K562 (cell line): ENCODE data around the gene C22orf31. TPM values are rescaled to one million over a fixed set of nuclear protein-coding genes. Genes with fewer than 3 reads are reported as not detected.

Experiments
- ATAC-seq: fragments of 200-7000 bp; cut with Tn5 transposase; 3 replicates; pipeline ENCODE4 v1.9.1; 2020; ENCODE audit warnings: moderate library complexity
- BruUV-seq: library from RNA; stranded (reverse); fragments of 400-500 nt; replicated peaks from 2 replicates; lab custom pipeline; 2021; lab: Mats Ljungman, UMichigan
- CTCF ChIA-PET: fragments of 300-600 bp; formaldehyde crosslinking; extraction: SDS; loops from one replicate; lab custom pipeline; 2021; ENCODE audit warnings: low intra/inter-chr PET ratio; lab: Yijun Ruan, JAX
- POLR2A ChIA-PET: fragments of 300-600, 350-650 bp; sonication (Branson Sonifier 250); formaldehyde crosslinking; extraction: SDS; loops from one replicate; lab custom pipeline; 2021; ENCODE audit warnings: antibody characterized with exemption, inconsistent platforms; lab: Yijun Ruan, JAX
- DNase-seq, 4 experiments: peaks; one replicate each; pipeline versions ENCODE4 v3.0.0 to v3.0.0-alpha.2; 2011 to 2018; ENCODE audit warnings: low spot score in 3 of 4, mixed read lengths in 3 of 4; ENCODE audit errors: extremely low read depth in 1 of 4
- FAIRE-seq: peaks from 2 replicates; lab custom pipeline; 2011; peaks lifted over from hg19 to GRCh38; lab: Jason Lieb, UNC
- H2AFZ ChIP-seq: 2 replicates; pipeline ENCODE4 v1.6.0; 2011; ENCODE audit warnings: low read depth, low read length, control low read depth, inconsistent platforms
- H3K27ac ChIP-seq: fragments of 200-600 bp; 3 replicates; pipeline ENCODE4 v1.8.0; 2011; ENCODE audit warnings: low read depth, mild to moderate bottlenecking, control low read depth, inconsistent platforms, low read length, moderate library complexity, mixed read lengths; ENCODE audit errors: extremely low read depth
- H3K27me3 ChIP-seq, 2 experiments: fragments of 300-600 bp in 1 of 2; 2 replicates in 1 of 2; 3 replicates in 1 of 2; pipeline versions ENCODE4 v1.6.0 to v1.8.0; 2011; ENCODE audit warnings: inconsistent platforms in 2 of 2, low read length in 2 of 2, mild to moderate bottlenecking in 1 of 2, mixed read lengths in 1 of 2, moderate library complexity in 1 of 2; ENCODE audit not compliant: control insufficient read depth in 2 of 2, insufficient read depth in 2 of 2
- H3K36me3 ChIP-seq: fragments of 300-600 bp; 3 replicates; pipeline ENCODE4 v1.8.0; 2011; ENCODE audit warnings: mild to moderate bottlenecking, low read length, inconsistent platforms; ENCODE audit not compliant: control insufficient read depth, insufficient read depth
- H3K4me1 ChIP-seq, 2 experiments: fragments of 200-600 bp in 1 of 2; replicated peaks in 1 of 2; 2 replicates in 1 of 2; 3 replicates in 1 of 2; pipeline versions ENCODE4 v1.5.1 to v1.8.0; 2011; ENCODE audit warnings: inconsistent platforms in 2 of 2, low read length in 2 of 2, mild to moderate bottlenecking in 1 of 2, mixed read lengths in 1 of 2, moderate library complexity in 1 of 2; ENCODE audit not compliant: control insufficient read depth in 2 of 2, insufficient read depth in 2 of 2
- H3K4me2 ChIP-seq: 2 replicates; pipeline ENCODE4 v1.6.1; 2011; ENCODE audit warnings: low read length, control low read depth, inconsistent platforms, mixed read lengths; ENCODE audit not compliant: insufficient read depth
- H3K4me3 ChIP-seq: fragments of 200-600 bp; sonication (generic), shearing (Covaris generic); 2 replicates; pipeline ENCODE4 v1.5.1; 2016; ENCODE audit warnings: control low read depth, inconsistent platforms
- H3K79me2 ChIP-seq: fragments of 200-600 bp; 3 replicates; pipeline ENCODE4 v1.8.0; 2011; ENCODE audit warnings: low read length, inconsistent platforms; ENCODE audit not compliant: control insufficient read depth, insufficient read depth
- H3K9ac ChIP-seq, 2 experiments: 2 replicates each; pipeline versions ENCODE4 v1.6.0 to v1.6.1; 2011; ENCODE audit warnings: low read depth in 2 of 2, low read length in 2 of 2, control low read depth in 1 of 2, inconsistent platforms in 1 of 2, mild to moderate bottlenecking in 1 of 2, mixed read lengths in 1 of 2; ENCODE audit not compliant: insufficient read depth in 1 of 2
- H3K9me1 ChIP-seq: one replicate; pipeline ENCODE4 v1.6.0; 2011; ENCODE audit warnings: inconsistent platforms, mild to moderate bottlenecking, low read length, moderate library complexity; ENCODE audit not compliant: control insufficient read depth, insufficient read depth
- H3K9me3 ChIP-seq: replicated peaks from 2 replicates; pipeline ENCODE4 v1.5.1; 2011; ENCODE audit warnings: low read depth, low read length, inconsistent platforms; ENCODE audit not compliant: control insufficient read depth, insufficient read depth
- H4K20me1 ChIP-seq: replicated peaks from 2 replicates; pipeline ENCODE4 v1.6.1; 2011; ENCODE audit warnings: low read length, inconsistent platforms, mixed read lengths; ENCODE audit not compliant: control insufficient read depth, insufficient read depth
- GTF2E2 ChIP-seq: fragments of 200-800 bp; sonication (Bioruptor generic); IDR thresholded peaks from 2 replicates; pipeline ENCODE4 v1.6.1; 2016; ENCODE audit warnings: missing genetic modification characterization, missing compliant biosample characterization
- HMGXB4 ChIP-seq: sonication (generic); formaldehyde crosslinking; IDR thresholded peaks from 2 replicates; pipeline ENCODE4 v1.8.1; 2023; ENCODE audit warnings: mild to moderate bottlenecking, missing genetic modification reagents
- POLR2G ChIP-seq: fragments of 200-400 bp; formaldehyde crosslinking; IDR thresholded peaks from 2 replicates; pipeline ENCODE4 v1.6.1; 2017; ENCODE audit warnings: low read depth, mild to moderate bottlenecking, antibody characterized with exemption, low read length, moderate library complexity
- POLR3G ChIP-seq: IDR thresholded peaks from 2 replicates; pipeline ENCODE4 v1.6.1; 2011; ENCODE audit not compliant: insufficient read length, insufficient replicate concordance; ENCODE audit errors: extremely low read depth
- SFPQ ChIP-seq: fragments of 200-400 bp; formaldehyde crosslinking; IDR thresholded peaks from 2 replicates; pipeline ENCODE4 v1.6.1; 2017; ENCODE audit warnings: mild to moderate bottlenecking, low read depth, low read length, moderate library complexity
- STAG1 ChIP-seq: sonication (generic); formaldehyde crosslinking; IDR thresholded peaks from 2 replicates; pipeline ENCODE4 v1.5.0; 2020; ENCODE audit warnings: missing genetic modification reagents, borderline replicate concordance
- whole genome bisulfite sequencing: fragments of 100-300 bp; shearing (Covaris generic); methylation state at CpG from one replicate; pipeline ENCODE4 v1.1.6; 2016; ENCODE audit warnings: low coverage, mixed read lengths; ENCODE audit not compliant: insufficient coverage; ENCODE audit errors: missing lambda C conversion rate; 5-methylcytosine and 5-hydroxymethylcytosine counted together
- in situ Hi-C: fragments of 300-500 bp; cut with MboI; formaldehyde crosslinking; loops from 4 replicates; pipeline ENCODE4 v1.15.0; 2018; ENCODE audit warnings: inconsistent platforms, mixed read lengths
- intact Hi-C: fragments of 100-400 bp; cut with micrococcal nuclease; formaldehyde crosslinking; loops from 2 replicates; pipeline ENCODE4 v1.14.2; 2022
- polyA plus RNA-seq, 8 experiments: library from polyadenylated mRNA; depleted of rRNA in 4 of 8; stranded (reverse) in 5 of 8; unstranded in 3 of 8; fragments of >200 nt; fragmentation: Nextera tagmentation in 2 of 8; fragmentation: Illumina TruSeq in 1 of 8; extraction: Ambion mirVana in 2 of 8; extraction: Trizol in 1 of 8; gene quantifications; 2 replicates each; pipeline versions ENCODE4 v1.2.1 to v1.2.3, GENCODE V29; 2011 to 2014; ENCODE audit warnings: inconsistent platforms in 1 of 8, missing spikeins in 1 of 8
- total RNA-seq, 7 experiments: library from RNA; depleted of rRNA in 6 of 7; stranded (reverse); fragments of >200 nt in 6 of 7; fragmentation: Illumina TruSeq in 2 of 7; extraction: Trizol in 2 of 7; gene quantifications; 2 replicates each; pipeline versions ENCODE4 v1.2.1 to v1.2.3, GENCODE V29; 2011 to 2021; ENCODE audit warnings: low replicate concordance in 1 of 7

The C22orf31 gene
- total and polyA plus RNA-seq, 9 of the 15 experiments (the other 6 are each of a cell fraction or from before 2014, with no cell fraction given) = not detected

GRCh38 chr22:29053048-29053702, 8.5 kb downstream of the C22orf31 start (continued):
- no peak for TF ChIP-seq SFPQ
- no peak for TF ChIP-seq STAG1 (CRISPR knock-in tag)
- no peak for TF ChIP-seq GTF2E2 (tag)
- TF ChIP-seq POLR3G = no peak
- TF ChIP-seq, all 486 proteins: peak for 0

- in situ Hi-C loops = no loop called here
- Histone ChIP-seq H3K79me2 (no peaks in the 10 kb centered on the region), H3K4me1 (peaks cover 4 to 19% of the 10 kb centered on the region in 2 experiments; a peak in 3 of 5 replicates), H3K27me3 (no peaks in the 10 kb centered on the region)
- ATAC-seq (no peak), FAIRE-seq (no peak)
- 90% methylated on average over 2 of the region's 24 CpGs for WGBS
- TF ChIP-seq POLR2G (0 out of 2 replicates have a peak, but pooled peaks have one; percentile 4), HMGXB4 (no peak)
- TF ChIP-seq, all 486 proteins: peak for 1
- Histone ChIP-seq H3K27ac (no peak overlapping the region), H3K9ac (peak overlapping the region in 1 of 2 experiments; percentile 26; a peak in 1 of 4 replicates), H4K20me1 (no peaks in the 10 kb centered on the region), H3K4me2 (no peak overlapping the region), H3K4me3 (no peak overlapping the region), H3K9me3 (no peaks in the 10 kb centered on the region), H3K36me3 (peaks cover 37% of the 10 kb centered on the region; the same call in 1 of the 3 replicates), H3K9me1 (no peaks in the 10 kb centered on the region), H2AFZ (no peak overlapping the region)
- intact Hi-C loops = no loop called here
- ChIA-PET POLR2A (interaction anchor here (0.6 to 1.4 kb wide), 5 partner anchors 10 to 764 kb away, joined by 3 to 7 read pairs (median 3); no protein-coding TSS in a partner anchor), CTCF (no interaction called here)
- no TSS peak for BruUV-seq
- no peak for DNase-seq
These were observed 11.2 kb downstream of the C22orf31 start for GRCh38 chr22:29050457-29050856.
